Measurements from ENCODE around the gene SSR4. TPM values are rescaled to one million over a fixed set of nuclear protein-coding genes. Genes with fewer than 3 reads are reported as not detected.

The SSR4 gene
- total and polyA plus RNA-seq, 2 of the 13 experiments (the other 11 are each of a cell fraction or from before 2014, with no cell fraction given) = 214 to 288 TPM

DNA sequence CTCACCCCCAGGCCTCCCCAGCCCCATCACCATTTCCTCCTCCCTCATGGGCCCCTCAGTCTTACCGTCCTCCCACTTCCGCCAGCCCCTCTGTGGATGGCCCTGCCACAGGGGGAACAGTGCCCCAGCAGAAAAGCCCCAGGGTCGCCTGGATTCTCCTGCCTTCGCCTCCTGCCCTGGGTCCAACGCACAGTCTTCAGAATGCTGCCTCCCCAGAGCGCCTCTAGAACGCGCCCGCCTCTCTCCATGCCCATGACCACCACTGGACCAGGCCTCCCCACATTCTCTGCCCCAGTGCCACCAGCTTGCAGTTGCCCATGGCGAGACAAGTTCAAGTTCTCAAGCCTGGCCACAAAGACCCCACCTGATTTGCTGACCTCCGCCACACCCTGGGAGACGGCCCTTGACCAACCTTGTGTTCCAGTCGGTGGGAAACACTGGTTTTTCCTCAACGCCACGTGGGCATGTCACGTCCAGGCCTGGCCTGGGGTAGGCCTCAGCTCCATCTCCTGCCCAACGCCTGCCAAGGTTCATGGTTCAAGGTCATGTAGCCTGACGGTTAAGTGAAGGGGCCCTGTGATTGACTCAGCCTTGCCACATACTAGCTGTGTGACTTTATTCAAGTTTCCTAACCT is 31.1 kb upstream of the SSR4 start:
- ChIA-PET CTCF (ENCODE audit: low intra/inter-chr PET ratio, low total read pairs) (interaction anchor here (1.4 to 1.7 kb wide), 2 partner anchors 31 to 190 kb away, joined by 3 to 6 read pairs; partner anchors contain the start of genes IDH3G and SSR4), POLR2A (interaction anchor here (1.0 to 2.9 kb wide), 7 partner anchors 31 to 184 kb away, joined by 3 to 15 read pairs (median 6); partner anchors contain the start of genes IDH3G, SLC6A8 and SSR4)
- FAIRE-seq (no peak), DNase-seq (ENCODE audit: low spot score) (peak; percentile 45), ATAC-seq (no peak)
- 71% methylated on average over 9 of the region's 18 CpGs for WGBS (ENCODE audit: low lambda C conversion rate)
- Histone ChIP-seq H3K9me3 (ENCODE audit: low read length) (no peaks in the 10 kb centered on the region), H3K27me3 (ENCODE audit: control insufficient read depth in 1 of 2, insufficient read depth in 2 of 2, low read length in 2 of 2) (no peaks in the 10 kb centered on the region), H3K79me2 (ENCODE audit: insufficient read depth, low read length) (no peaks in the 10 kb centered on the region), H3K36me3 (replicated peaks in 1 of 2; ENCODE audit: control insufficient read depth in 1 of 2, insufficient read depth in 2 of 2, low read length in 2 of 2) (no peaks in the 10 kb centered on the region), H3K9ac (ENCODE audit: insufficient read depth, low read depth, low read length) (no peak overlapping the region), H2AFZ (ENCODE audit: low read length) (no peak overlapping the region), H3K4me2 (ENCODE audit: low read depth, low read length) (peak overlapping the region; percentile 78), H3K4me3 (replicated peaks in 1 of 3; ENCODE audit: insufficient read depth in 1 of 3, low read depth in 2 of 3, low read length in 3 of 3) (peak overlapping the region in 1 of 3 experiments; percentile 66; a peak in 1 of 6 replicates), H3K4me1 (ENCODE audit: insufficient read depth, low read length) (peaks cover 37% of the 10 kb centered on the region), H3K27ac (ENCODE audit: extremely low read length, insufficient read depth, low read length) (no peak overlapping the region), H4K20me1 (ENCODE audit: insufficient read depth, low read length) (no peaks in the 10 kb centered on the region)
- intact Hi-C loops (cut with micrococcal nuclease; ENCODE audit: unreplicated experiment) (loop anchor here (10.0 kb wide), 1 partner anchor 181 kb away; the partner anchor contains the start of gene RENBP), in situ Hi-C loops (cut with HindIII; ENCODE audit: extremely low pct_ligation_motif_present, low pct_unique_long_range_greater_than_20kb) (no loop called here)
- no TSS peak for BruUV-seq (replicated peaks)
- TF ChIP-seq JUN (CRISPR knock-in tag; IDR thresholded peaks at IDR 0.05) = no peak
- TF ChIP-seq, protein P1, sequence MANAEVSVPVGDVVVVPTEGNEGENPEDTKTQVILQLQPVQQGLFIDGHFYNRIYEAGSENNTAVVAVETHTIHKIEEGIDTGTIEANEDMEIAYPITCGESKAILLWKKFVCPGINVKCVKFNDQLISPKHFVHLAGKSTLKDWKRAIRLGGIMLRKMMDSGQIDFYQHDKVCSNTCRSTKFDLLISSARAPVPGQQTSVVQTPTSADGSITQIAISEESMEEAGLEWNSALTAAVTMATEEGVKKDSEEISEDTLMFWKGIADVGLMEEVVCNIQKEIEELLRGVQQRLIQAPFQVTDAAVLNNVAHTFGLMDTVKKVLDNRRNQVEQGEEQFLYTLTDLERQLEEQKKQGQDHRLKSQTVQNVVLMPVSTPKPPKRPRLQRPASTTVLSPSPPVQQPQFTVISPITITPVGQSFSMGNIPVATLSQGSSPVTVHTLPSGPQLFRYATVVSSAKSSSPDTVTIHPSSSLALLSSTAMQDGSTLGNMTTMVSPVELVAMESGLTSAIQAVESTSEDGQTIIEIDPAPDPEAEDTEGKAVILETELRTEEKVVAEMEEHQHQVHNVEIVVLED (CRISPR knock-in tag; IDR thresholded peaks at IDR 0.05; ENCODE audit: borderline replicate concordance) = no peak
- TF ChIP-seq ZZZ3 (CRISPR knock-in tag; IDR thresholded peaks at IDR 0.05; ENCODE audit: borderline replicate concordance) = no peak
- TF ChIP-seq TEF (CRISPR knock-in tag; IDR thresholded peaks at IDR 0.05) = no peak
- TF ChIP-seq ZNF761 (CRISPR knock-in tag; conservative IDR thresholded peaks at IDR 0.05) = no peak
- peak; percentile 86 for TF ChIP-seq BHLHE40 (IDR thresholded peaks at IDR 0.05; ENCODE audit: low read length)
- TF ChIP-seq HNF4A (CRISPR knock-in tag; IDR thresholded peaks at IDR 0.05) = peak; percentile 74
- TF ChIP-seq RBM39 (IDR thresholded peaks at IDR 0.05; ENCODE audit: low read depth, low read length, poor library complexity, severe bottlenecking) = no peak
- no peak for TF ChIP-seq KAT7 (CRISPR knock-in tag; IDR thresholded peaks at IDR 0.05; ENCODE audit: borderline replicate concordance)
- no peak for TF ChIP-seq POLR2AphosphoS5 (IDR thresholded peaks at IDR 0.05; ENCODE audit: low read depth, low read length)
- TF ChIP-seq SRY (CRISPR knock-in tag; IDR thresholded peaks at IDR 0.05) = no peak
- TF ChIP-seq MED1 (CRISPR knock-in tag; IDR thresholded peaks at IDR 0.05) = 0 out of 2 replicates have a peak, but pooled peaks have one; percentile 31
- no peak for TF ChIP-seq MLLT10 (CRISPR knock-in tag; IDR thresholded peaks at IDR 0.05)
- TF ChIP-seq PTBP1 (IDR thresholded peaks at IDR 0.05; ENCODE audit: low read depth, low read length, poor library complexity, severe bottlenecking) = no peak
- TF ChIP-seq ZBTB7A (CRISPR knock-in tag; IDR thresholded peaks at IDR 0.05) = no peak
- no peak for TF ChIP-seq ZNF441 (CRISPR knock-in tag; IDR thresholded peaks at IDR 0.05; ENCODE audit: borderline replicate concordance)
- TF ChIP-seq ZBTB49 (CRISPR knock-in tag; IDR thresholded peaks at IDR 0.05; ENCODE audit: borderline replicate concordance) = no peak
- no peak for TF ChIP-seq GPN1 (CRISPR knock-in tag; IDR thresholded peaks at IDR 0.05; ENCODE audit: borderline replicate concordance)
